ENCODE results near the gene KDSR.
A peak's percentile ranks its signal among the peaks of the same experiment; 100 is the strongest.
"Not testable (repeated sequence)": the region's sequence is repeated elsewhere in the genome, so short reads cannot be mapped to it uniquely, and the experiment has no call there.

Gene KDSR

DNA sequence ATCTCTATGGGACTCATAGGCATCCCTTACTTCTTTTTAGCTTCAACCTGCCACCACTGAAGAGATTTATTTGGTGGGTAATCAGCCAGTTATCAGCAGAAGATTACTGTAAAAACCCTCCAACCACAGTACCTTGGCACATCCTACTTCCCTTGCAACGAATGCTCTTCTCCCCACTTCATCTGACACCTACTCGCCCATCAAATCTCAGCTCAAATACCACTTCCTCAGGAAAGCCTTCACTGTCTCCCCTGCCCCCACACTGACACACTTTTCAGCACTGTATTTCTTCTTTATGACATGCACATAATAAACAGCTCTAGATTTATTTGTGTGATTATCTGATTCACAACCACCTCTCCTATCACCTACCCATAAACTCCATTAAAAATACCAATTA is 3.1 kb downstream of the KDSR start:
- DNase-seq = peak; percentile 20

DNA sequence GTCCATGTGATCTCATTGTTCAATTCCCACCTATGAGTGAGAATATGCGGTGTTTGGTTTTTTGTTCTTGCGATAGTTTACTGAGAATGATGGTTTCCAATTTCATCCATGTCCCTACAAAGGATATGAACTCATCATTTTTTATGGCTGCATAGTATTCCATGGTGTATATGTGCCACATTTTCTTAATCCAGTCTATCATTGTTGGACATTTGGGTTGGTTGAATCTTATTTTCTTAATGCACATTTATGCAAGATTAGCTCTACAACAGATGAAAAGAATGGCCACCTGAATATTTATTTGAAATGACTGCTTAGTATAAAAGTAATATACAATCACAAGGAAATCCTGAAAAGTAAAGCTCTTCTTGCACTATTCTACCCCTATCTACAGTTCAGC is 3.6 kb downstream of the KDSR start:
- not testable (repeated sequence) for DNase-seq

DNA sequence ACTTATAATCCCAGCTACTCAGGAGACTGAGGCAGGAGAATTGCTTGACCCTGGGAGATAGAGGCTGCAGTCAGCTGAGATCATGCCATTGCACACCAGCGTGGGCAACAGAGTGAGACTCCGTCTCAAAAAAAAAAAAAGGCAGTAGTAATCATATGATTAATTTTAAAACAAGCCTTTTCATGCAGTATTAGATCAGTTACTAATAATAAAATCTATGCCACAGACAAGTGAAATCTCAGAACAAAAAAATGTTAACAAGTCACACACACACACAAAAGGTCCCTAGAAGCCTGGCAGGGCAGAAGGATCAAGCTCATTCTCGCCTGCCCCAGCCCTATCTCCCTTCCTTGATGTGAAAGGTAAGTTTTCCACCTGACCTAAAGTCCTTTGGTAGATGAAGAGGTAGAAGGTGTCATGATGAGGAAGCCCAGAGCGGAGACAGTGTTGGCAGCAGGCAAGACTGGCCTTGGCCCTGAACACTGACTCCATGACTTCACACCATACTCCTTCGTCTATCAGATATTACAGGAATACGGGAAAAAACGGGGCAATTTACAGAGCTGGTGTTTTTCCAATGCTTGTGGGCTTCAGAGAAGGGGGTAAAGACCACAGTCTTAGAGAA is 10.6 kb downstream of the KDSR start:
- DNase-seq = no peak

DNA sequence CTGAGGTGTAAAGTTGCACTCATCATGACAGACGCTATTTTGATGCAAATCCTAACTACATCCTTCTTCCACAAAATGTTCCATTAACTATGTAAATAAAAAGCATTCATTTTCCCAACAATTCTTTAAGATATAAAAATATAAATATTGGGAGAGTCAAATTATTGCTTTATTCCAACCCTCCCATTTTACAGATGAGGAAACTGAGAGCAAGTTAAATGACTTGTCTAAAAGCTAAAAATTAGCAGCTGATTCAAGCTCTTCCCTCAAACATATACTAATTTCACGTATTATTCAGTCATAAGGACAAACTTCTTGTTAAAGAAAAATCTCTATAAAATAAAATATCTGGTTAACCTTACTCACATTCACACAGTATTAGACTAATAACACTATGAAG is 16.8 kb downstream of the KDSR start:
- no peak for DNase-seq

DNA sequence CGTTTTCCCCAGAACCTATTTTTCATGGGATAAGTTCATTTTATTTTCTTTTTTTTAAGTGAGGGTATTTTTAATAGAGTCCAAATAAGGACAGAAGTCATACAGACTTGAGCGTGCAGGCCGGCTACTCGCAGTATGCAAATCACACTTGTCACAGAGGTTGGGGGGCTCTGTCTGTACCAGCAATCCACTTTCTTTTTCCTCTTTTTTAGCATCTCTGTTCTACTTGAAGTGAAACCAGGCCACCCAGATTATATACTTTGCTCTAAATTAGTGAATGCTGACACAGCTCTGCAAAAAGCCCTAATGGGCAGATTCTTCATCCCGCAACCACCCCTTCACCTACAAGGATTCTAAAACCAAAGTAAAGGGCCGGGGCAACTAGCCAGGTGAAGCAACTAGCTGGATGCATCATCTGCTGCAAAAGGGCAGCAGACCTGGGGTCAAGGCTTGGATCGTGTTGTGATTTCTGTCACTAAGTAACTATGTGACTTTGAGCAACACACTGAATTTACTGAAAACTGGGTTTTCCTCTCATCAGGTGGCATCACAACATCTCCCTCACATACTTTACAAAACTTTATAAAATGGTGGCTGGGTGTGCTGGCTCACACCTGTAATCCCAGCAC is 18.4 kb downstream of the KDSR start:
- DNase-seq = no peak

DNA sequence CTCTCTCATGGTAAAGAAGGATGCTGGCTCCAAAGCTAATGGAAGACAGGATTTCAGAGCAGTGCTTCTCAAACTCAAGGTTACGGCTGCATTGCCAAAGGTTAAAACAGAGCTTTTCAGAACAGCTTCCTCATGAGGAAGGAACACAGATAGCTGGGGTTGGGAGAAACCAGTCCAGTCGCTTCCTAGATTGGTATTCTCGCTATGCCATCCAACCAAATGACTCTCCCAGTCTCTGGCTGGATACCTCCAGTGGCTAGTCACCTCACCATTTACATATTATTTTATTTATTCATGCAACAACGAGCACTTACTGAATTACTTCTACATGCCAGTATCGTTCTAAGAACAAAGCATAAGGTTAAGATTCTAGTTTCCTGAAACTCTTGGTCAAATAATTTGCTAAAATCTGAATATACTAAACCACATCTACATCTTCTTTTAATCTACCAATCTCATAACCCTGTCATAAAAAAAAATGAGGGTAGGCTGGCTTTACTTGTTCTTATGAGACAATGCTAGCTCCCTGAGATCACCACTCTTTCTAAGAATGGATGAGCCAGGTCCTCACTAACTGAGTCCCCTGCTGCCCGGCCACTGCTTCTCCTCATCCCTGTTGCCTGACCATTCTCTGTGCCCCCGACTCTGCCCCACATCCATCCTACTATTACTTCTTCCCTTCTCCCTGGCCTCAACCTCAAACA is 20.4 kb downstream of the KDSR start:
- no peak for DNase-seq

DNA sequence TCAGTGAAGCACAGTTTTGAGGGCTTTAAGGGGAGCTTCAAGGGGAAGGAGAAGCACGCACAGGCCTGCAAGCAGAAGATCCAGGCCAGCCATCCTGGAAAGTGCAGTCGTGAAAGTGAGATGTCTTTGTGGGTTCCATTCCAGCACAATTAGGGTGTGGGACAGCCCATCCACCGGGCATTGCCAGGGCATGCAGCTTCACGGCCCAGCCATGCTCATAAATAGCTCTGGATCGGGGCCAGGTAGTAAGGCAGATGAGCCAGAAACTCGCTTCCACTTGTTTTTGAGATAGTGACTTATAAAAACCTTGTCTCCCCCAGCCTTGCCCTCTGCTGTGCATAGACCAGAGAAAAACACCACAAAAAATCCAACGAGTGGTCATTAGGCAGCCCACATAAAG is 21.0 kb downstream of the KDSR start:
- no peak for DNase-seq

DNA sequence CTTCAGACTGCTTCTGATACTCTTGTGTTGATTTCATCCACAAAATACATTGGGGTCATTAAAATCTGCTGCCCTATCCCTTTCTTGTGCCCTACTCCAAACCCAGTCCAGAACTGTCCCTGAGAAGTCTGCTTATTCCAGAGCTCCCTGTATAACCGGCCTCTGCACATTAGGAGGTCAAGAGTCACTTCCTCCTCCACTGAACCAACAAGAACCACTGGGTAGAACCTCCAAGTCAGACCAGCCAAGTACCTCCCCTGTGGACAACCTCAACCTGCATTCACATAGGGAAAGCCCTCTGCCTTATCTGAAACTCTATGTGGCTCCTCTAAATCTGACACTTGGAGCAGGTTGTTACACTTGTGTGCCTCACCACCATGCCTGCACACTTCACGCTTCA is 22.1 kb downstream of the KDSR start:
- no peak for DNase-seq

DNA sequence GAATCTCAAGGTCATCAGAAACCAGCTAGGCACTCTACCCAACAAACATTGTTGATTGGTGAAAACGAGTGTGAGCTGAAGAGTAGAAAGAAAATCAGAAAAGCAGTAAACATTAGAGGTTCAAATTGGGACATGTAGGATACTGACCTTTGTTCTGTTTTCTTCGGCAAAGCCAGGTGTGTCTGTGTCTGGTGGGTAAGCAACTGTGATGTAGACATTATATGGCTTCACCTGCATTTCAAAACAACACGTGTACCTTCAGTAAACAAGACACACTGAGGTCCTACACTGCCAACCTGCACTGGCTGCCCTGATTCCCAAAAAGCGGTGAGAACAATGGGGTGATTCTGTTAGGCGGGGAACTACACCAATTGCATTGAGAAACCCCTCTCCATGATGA is 22.7 kb downstream of the KDSR start:
- no peak for DNase-seq

DNA sequence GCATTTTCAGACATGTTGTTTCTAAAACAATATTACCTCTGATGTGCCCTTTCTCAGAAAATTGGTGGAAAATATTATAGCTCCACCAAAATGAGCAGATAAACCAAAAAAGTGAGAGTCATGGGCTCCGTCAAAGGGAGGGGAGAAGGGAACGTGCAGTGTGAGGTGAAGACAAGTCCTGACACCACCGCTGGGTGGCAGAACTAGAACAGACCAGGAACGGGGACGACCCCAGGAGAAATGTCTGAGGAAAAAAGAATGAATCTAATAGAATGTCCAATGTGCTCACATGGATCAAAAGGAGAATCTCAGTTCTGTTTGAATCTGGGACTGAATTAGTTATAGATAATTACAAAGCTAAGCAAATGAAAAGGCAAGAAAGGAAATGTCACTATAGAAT is 24.8 kb downstream of the KDSR start:
- DNase-seq = peak; percentile 26

DNA sequence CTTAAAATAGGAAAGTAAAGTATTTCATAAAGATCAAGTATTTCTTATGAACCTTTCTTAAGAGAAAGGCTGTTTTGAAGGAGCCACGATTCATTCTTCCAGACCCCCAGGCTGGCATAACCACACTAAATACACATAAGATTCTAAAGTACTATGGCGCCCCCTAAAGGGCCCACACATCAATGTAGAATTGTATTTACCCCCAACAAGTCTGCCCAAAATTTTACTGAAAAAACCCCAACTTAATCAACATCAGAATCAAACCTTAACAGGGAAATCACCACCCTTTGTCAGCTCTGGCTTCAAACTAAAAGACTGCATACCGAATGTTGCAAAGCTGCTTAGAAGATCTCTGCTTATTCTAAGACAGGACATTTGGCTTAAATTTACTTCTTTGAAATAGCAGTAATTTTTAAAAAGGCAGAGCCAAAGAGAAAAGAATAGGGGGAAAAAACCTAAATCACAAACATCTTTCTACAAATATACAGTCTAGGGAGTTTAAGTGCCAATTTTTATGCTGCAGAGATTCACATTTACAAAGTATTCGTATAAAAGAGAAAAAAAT is 27.0 kb downstream of the KDSR start:
- DNase-seq = peak; percentile 44

DNA sequence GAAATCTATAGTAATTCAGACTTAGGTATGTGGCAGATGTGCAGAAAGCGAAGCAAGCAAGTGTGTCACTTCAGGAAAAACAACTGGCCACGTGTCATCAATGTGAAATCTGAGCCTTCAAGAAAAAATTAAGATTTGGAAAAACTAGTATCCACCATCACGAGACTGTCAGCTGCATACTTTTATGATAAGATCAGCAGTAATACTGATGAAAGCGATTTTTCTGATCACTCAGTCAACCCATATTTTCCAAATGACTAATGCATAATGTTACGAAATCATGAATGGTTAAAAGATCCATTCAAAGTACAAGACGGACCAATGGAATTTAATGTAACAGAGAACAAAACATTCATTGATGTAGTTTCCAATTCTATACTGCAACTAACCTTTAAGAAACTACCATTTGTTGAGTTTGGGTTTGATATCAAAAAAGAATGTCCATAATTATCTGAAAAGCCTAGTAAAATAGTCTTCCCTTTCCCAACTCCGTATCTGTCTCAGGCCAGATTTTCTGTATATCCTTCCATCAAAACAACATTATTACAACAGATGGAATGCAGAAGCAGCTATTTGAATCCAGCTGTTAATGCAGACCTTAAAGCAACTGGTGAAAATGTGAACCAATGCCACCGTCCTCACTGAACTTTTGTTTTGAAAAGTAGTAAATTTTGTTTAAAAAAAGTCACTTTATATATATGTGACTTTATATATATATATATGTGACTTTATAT is 30.5 kb downstream of the KDSR start:
- DNase-seq = no peak

DNA sequence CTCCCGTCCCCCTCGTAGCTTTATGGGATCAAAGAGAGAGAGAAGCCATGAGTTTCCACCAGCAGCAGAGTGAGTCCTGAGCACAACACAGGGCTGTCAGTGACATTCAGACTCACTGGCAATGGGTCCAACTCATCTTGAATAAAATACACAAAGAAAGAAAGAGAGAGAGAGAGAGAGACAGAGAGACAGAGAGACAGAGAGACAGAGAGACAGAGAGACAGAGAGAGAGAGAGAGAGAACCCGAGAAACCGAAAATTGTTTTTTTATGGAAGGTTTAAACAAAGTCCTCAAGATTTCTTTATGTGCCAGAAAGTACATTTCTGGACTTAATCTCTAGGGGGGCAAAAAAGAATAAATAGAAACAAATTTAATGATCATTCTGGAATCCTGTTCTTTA is 35.9 kb downstream of the KDSR start:
- DNase-seq = no peak

DNA sequence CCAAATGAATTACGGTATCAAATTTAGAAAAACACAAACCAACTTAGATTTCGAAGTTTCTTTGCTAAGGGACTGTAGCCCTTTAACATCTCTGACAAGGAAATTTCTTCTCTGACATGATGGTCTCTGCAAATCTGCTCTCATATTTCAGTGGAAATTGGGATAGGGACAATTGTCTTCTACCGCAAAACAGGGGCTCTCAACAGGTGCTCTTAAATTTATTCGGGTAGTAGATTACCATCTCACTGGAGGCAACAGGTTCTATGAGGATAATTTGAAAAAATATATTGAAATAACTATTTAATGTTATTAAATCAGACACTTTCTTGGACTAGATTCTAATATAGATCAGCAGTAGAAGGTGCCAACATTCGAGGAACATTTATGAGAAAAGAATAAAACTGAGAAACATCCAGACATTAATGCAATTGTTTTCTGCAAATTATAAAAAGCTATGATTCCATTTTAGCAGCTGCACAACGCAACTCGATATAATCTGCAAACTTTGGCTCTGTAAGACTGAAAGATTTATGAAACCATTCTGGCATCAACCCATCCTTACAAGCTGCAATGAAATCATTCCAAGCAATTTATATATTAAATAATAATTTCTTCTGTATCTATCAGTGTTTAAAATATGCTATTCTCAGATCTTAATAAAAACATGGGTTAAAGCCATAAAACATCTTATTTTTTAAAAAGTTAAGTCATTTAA is 37.4 kb downstream of the KDSR start:
- no peak for DNase-seq

DNA sequence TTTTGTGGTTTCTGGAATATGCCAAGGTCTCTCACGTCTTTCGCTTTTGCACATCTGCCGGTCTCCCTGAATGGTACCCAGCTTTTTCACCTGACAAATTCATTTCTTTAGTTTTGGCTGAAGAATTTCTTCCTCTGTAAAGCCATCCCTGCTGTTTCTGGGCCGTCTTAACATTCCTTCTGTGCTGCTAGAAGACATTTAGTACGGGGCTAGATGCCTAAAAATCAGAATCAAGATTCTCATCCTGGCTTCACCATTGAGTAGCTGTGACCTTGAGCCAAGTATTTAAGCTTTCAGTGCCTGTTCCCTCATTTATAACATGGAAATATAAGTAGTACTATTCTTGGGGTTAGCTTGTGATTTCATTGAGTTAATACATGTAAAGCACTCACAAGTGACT is 41.0 kb downstream of the KDSR start:
- no peak for DNase-seq

DNA sequence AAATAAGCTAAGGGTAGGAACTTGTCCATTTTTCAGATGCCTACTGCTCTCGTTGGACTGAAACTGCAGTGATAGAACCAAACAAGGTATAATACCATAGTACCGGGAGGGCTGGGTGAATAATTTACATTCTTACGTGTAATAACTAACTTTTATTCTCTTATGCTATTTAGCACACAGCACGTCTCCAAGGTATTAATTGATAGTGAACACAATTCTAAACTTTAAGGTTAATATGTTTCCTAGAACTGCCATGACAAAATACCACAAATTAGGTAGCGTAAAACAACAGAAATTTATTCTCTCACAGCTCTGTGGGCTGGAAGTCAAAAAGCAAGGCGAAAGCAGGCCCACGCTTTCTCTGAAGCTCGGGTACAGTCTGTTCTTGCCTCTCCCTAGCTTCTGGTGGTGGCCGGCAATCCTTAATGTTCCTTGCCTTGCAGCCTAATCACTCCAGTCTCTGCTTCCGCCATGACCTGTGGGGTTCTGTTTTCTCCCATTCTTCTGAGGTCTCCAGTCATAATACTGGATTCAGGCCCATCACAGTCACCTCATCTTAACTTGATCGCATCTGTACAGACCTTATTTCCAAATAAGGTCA is 41.8 kb downstream of the KDSR start:
- DNase-seq = no peak

DNA sequence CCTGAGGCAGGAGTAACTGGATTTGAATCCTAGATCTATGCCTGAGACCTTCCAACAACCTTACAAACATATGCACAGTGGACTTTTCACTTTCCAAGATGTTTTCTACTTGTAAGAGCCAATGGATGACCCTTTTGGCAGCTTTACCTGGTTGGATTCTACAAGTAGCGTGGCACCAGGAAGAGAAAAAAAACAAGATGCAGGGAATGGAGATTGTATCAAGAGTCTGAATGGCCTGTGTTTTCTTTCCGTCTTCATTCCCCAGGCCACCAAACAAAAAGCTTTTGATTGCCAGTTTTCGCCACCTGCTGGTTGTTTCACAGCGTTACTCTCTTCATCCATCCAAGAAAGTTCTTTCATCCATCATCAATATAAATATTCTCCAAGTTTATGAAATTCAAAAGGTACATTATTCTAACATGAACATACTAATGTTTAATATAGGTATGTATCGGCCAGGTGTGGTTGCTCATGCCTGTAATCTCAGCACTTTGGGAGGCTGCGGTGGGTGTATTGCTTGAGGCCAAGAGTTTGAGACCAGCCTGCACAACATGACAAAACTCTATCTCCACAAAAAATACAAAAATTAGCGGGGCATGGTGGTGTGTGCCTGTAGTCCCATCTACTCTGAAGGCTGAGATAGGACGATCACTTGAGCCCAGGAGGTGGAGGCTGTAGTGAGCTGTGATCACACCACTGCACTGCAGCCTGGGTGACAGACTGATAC is 43.9 kb downstream of the KDSR start:
- peak; percentile 46 for DNase-seq

DNA sequence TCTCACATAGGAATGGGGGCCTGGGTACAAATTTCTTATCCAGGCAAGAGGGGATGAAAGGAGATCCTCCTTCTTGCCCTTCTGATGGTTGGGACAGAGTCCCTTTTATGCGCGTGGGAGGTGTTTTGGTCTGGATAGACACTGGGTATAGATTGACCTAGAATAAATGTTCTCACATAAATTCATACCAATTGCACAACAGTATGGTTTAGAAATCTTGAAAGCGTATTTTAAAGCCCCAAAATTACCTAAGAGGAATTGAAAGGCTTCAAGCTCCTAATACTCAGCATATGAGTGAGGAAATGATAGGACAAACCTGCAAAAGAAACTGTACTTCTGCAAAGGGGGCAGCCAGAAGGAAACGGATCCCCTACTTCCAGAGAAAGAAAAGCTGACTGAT is 44.8 kb downstream of the KDSR start:
- no peak for DNase-seq

DNA sequence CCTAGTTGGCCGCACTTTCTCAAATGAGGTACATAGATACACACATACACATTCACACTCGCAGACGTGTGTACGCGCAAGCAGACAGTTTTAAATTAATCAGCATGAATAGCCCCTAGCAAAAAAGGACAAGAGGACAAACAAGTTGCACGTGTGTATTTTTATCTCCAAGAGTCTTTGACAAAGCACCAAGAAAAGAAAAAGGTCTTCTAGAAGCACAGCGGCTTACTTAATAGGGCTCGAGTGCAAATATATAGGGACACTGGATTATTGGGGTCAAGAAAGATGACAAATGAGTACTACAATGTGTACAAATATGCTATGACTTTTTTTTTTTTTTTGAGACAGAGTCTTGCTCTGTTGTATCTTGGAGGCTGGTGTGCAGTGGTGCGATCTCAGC is 45.7 kb downstream of the KDSR start:
- no peak for DNase-seq

DNA sequence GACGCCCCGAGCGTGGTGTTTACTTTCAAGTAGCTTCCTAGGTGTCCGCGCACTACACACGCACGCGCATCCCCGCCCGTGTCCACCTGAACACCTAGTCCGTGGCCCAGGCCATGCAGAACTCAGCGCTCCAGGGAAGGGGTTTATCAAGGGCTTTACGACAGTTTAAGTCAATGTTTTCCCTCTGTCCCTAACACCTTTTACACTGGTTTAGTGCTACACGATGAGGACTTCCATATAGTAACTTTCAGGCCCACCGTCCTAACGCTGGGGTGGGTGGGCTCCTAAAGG is 46.1 kb downstream of the KDSR start:
- DNase-seq = no peak

DNA sequence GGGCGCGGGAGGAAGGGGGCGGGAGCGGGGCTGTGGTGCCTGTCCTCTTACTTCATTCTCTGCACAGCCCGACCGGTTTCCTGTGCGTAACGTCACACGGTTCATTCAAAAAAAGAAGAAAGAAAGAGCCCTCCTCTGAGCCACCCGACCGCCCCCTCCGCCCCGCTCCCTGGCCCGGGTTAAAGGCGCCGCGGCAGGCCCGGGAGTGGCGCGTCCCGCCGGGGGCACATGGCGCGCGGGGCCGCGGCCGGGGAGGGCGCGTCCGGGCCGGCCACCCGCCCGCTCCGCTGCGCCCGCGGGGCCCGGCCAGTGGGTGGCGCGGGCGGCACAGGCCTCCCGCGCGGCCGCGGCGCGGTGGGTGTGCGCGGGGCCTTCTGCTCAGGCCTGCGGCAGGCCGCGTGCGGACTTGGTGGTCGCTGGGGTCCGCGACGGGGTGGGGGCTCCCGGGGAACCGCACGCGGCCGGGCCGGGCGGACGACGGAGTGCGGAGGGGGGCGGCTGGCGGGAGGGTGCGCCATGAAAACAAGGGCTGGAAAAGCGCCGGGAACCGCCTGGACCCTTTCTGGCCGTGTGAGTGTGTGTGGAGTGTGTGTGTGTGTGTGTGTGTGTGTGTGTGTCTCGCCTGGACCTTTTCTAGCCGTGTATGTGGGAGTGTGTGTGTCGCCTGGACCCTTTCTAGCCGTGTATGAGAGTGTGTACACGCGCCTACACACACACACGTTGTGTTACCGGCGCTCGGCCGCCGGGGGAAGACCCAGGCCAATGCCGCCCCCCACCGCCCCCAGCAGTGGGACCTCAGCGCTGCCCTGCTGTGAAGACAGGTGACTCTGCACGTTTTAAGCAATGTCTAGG is 46.7 kb downstream of the KDSR start:
- DNase-seq = peak; percentile 84

Measured in activated CD4-positive, alpha-beta T cell treated with anti-CD3 and anti-CD28 coated beads, Interleukin-2, amount 50 U/mL, for 1 hour (primary cell).